A673 (cell line): ENCODE results near the gene AIFM3. TPM values are rescaled to one million over a fixed set of nuclear protein-coding genes. Genes with fewer than 3 reads are reported as not detected.
"Not testable (repeated sequence)": the region's sequence is repeated elsewhere in the genome, so short reads cannot be mapped to it uniquely, and the experiment has no call there.

ENCODE experiments used
- BruUV-seq: library from RNA; stranded (reverse); fragments of 400-500 nt; replicated peaks from 2 replicates; lab custom pipeline; 2021; lab: Mats Ljungman, UMichigan
- CTCF ChIA-PET: fragments of 300-600 bp; sonication (Branson Sonifier 250); formaldehyde crosslinking; loops from one replicate; lab custom pipeline; 2022; ENCODE audit warnings: antibody characterized with exemption; lab: Charles Lee
- POLR2A ChIA-PET: fragments of 300-600 bp; sonication (Branson Sonifier 250); formaldehyde crosslinking; loops from one replicate; lab custom pipeline; 2022; ENCODE audit warnings: antibody characterized with exemption; ENCODE audit not compliant: low non-redundant PET; lab: Charles Lee
- DNase-seq: peaks from one replicate; pipeline ENCODE4 v3.0.0-alpha.2; 2015; ENCODE audit warnings: low spot score
- H3K27ac ChIP-seq: fragments of 200-600 bp; sonication (generic); 2 replicates; pipeline ENCODE4 v1.5.1; 2016; ENCODE audit warnings: mixed run types, low read depth, mild to moderate bottlenecking, mixed read lengths, antibody characterized with exemption, low read length; ENCODE audit not compliant: poor library complexity, severe bottlenecking
- H3K27me3 ChIP-seq: fragments of 200-600 bp; sonication (generic); replicated peaks from 2 replicates; pipeline ENCODE4 v1.6.1; 2017; ENCODE audit warnings: mixed run types, low read depth, mild to moderate bottlenecking, mixed read lengths, antibody characterized with exemption, low read length; ENCODE audit not compliant: insufficient read depth, poor library complexity
- H3K36me3 ChIP-seq: fragments of 200-600 bp; sonication (generic); 2 replicates; pipeline ENCODE4 v1.6.1; 2016; ENCODE audit warnings: mixed run types, mild to moderate bottlenecking, mixed read lengths, antibody characterized with exemption, low read length; ENCODE audit not compliant: insufficient read depth, poor library complexity, severe bottlenecking
- H3K4me1 ChIP-seq: fragments of 200-600 bp; sonication (generic); 2 replicates; pipeline ENCODE4 v1.6.1; 2017; ENCODE audit warnings: mixed run types, mild to moderate bottlenecking, mixed read lengths, antibody characterized with exemption, low read length; ENCODE audit not compliant: insufficient read depth, poor library complexity, severe bottlenecking
- H3K4me3 ChIP-seq: fragments of 200-600 bp; sonication (generic); 2 replicates; pipeline ENCODE4 v1.5.1; 2016; ENCODE audit warnings: low read depth, mixed run types, mild to moderate bottlenecking, mixed read lengths, low read length; ENCODE audit not compliant: poor library complexity, severe bottlenecking
- H3K9me3 ChIP-seq: fragments of 200-600 bp; sonication (generic); 2 replicates; pipeline ENCODE4 v1.6.1; 2016; ENCODE audit warnings: mixed run types, low read depth, mild to moderate bottlenecking, mixed read lengths, antibody characterized with exemption, low read length; ENCODE audit not compliant: poor library complexity, severe bottlenecking
- EZH2 ChIP-seq: fragments of 200-600 bp; sonication (generic); IDR thresholded peaks from 2 replicates; pipeline ENCODE4 v1.6.1; 2017; ENCODE audit warnings: borderline replicate concordance, low read depth, mild to moderate bottlenecking, mixed read lengths, antibody characterized with exemption, low read length; ENCODE audit not compliant: poor library complexity, severe bottlenecking
- intact Hi-C: fragments of 100-400 bp; cut with micrococcal nuclease; formaldehyde crosslinking; loops from one replicate; pipeline ENCODE4 v1.10.0; 2022; ENCODE audit not compliant: unreplicated experiment
- total RNA-seq: library from RNA; stranded (reverse); gene quantifications from 2 replicates; pipeline ENCODE4 v1.2.3, GENCODE V29; 2021
- TF ChIP-seq, protein P1 (sequence below): fragments of 300-800, 200-600 bp; sonication (generic); conservative IDR thresholded peaks from 2 replicates; pipeline ENCODE4 v1.5.1; 2017; ENCODE audit warnings: low read depth, mild to moderate bottlenecking, antibody characterized with exemption, low read length, moderate library complexity, mixed read lengths

Gene AIFM3
- total RNA-seq, 1 experiment from 2014 or later, result not detected

GRCh38 chr22:20931126-20931654 is 35.9 kb upstream of the AIFM3 start:
- CTCF ChIA-PET, result no interaction called here
- Histone ChIP-seq H3K4me1 (no peaks in the 10 kb centered on the region), H3K27ac (no peak overlapping the region), H3K27me3 (no peaks in the 10 kb centered on the region), H3K4me3 (no peak overlapping the region), H3K36me3 (peaks cover 18% of the 10 kb centered on the region), H3K9me3 (no peaks in the 10 kb centered on the region)
- POLR2A ChIA-PET, result interaction anchor here (0.6 kb wide), 1 partner anchor 9 kb away, joined by 7 read pairs; no protein-coding TSS in a partner anchor
- intact Hi-C loops, result no loop called here
- BruUV-seq, result no TSS peak
- TF ChIP-seq, protein P1, sequence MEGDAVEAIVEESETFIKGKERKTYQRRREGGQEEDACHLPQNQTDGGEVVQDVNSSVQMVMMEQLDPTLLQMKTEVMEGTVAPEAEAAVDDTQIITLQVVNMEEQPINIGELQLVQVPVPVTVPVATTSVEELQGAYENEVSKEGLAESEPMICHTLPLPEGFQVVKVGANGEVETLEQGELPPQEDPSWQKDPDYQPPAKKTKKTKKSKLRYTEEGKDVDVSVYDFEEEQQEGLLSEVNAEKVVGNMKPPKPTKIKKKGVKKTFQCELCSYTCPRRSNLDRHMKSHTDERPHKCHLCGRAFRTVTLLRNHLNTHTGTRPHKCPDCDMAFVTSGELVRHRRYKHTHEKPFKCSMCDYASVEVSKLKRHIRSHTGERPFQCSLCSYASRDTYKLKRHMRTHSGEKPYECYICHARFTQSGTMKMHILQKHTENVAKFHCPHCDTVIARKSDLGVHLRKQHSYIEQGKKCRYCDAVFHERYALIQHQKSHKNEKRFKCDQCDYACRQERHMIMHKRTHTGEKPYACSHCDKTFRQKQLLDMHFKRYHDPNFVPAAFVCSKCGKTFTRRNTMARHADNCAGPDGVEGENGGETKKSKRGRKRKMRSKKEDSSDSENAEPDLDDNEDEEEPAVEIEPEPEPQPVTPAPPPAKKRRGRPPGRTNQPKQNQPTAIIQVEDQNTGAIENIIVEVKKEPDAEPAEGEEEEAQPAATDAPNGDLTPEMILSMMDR, result no peak
- no peak for TF ChIP-seq EZH2
- DNase-seq, result no peak

DNA sequence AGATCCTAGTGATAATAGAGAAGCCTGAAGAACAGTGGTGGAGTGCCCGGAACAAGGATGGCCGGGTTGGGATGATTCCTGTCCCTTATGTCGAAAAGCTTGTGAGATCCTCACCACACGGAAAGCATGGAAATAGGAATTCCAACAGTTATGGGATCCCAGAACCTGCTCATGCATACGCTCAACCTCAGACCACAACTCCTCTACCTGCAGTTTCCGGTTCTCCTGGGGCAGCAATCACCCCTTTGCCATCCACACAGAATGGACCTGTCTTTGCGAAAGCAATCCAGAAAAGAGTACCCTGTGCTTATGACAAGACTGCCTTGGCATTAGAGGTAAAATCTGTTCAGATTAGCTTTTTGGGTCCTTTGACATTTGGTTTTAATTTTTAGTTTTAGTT is 33.1 kb upstream of the AIFM3 start:
- Histone ChIP-seq H3K4me1 (peaks cover 11% of the 10 kb centered on the region), H3K27ac (no peak overlapping the region), H3K9me3 (no peaks in the 10 kb centered on the region), H3K27me3 (no peaks in the 10 kb centered on the region), H3K4me3 (no peak overlapping the region), H3K36me3 (peaks cover 25% of the 10 kb centered on the region)
- no peak for DNase-seq
- intact Hi-C loops, result no loop called here
- POLR2A ChIA-PET, result no interaction called here
- TF ChIP-seq, protein P1, result no peak
- TF ChIP-seq EZH2, result no peak
- no TSS peak for BruUV-seq
- CTCF ChIA-PET, result no interaction called here

GRCh38 chr22:20935049-20935448 is 32.0 kb upstream of the AIFM3 start:
- H3K27ac ChIP-seq, H3K9me3 ChIP-seq, POLR2A ChIA-PET, intact Hi-C loops, CTCF ChIA-PET, DNase-seq, H3K4me3 ChIP-seq, H3K27me3 ChIP-seq, BruUV-seq: not testable (repeated sequence)
- H3K36me3 ChIP-seq, result peaks cover 25% of the 10 kb centered on the region
- peaks cover 11% of the 10 kb centered on the region for H3K4me1 ChIP-seq

GRCh38 chr22:20935780-20936539 is 31.1 kb upstream of the AIFM3 start:
- CTCF ChIA-PET, result interaction anchor here (0.6 kb wide), 1 partner anchor 132 kb away, joined by 3 read pairs; no protein-coding TSS in a partner anchor
- H3K27ac ChIP-seq, result peak overlapping the region; percentile 50
- not testable (repeated sequence) for BruUV-seq

More at GRCh38 chr22:20935780-20936539, 31.1 kb upstream of the AIFM3 start:
- Histone ChIP-seq H3K36me3 (peaks cover 28% of the 10 kb centered on the region), H3K4me1 (peaks cover 11% of the 10 kb centered on the region)
- intact Hi-C loops, DNase-seq, POLR2A ChIA-PET, H3K4me3 ChIP-seq, H3K9me3 ChIP-seq, H3K27me3 ChIP-seq: not testable (repeated sequence)
